KOPT-K1 (cell line): ENCODE data around the gene PFKP.
"Not testable (repeated sequence)": the region's sequence is repeated elsewhere in the genome, so short reads cannot be mapped to it uniquely, and the experiment has no call there.

Experiments
- H3K27ac ChIP-seq: fragments of 200-600 bp; sonication (generic); 2 replicates; pipeline ENCODE4 v1.5.1; 2016; ENCODE audit warnings: antibody characterized with exemption, mild to moderate bottlenecking, low read depth, low read length; ENCODE audit not compliant: poor library complexity, severe bottlenecking
- H3K36me3 ChIP-seq: fragments of 200-600 bp; sonication (generic); 2 replicates; pipeline ENCODE4 v1.5.1; 2017; ENCODE audit warnings: antibody characterized with exemption, mild to moderate bottlenecking, low read length, moderate library complexity; ENCODE audit not compliant: insufficient read depth
- H3K9me3 ChIP-seq: fragments of 200-600 bp; sonication (generic); 2 replicates; pipeline ENCODE4 v1.5.1; 2017; ENCODE audit warnings: antibody characterized with exemption, low read length, mild to moderate bottlenecking; ENCODE audit not compliant: insufficient read depth, poor library complexity, severe bottlenecking

The PFKP gene

GRCh38 chr10:3095373-3096139 is 28.2 kb downstream of the PFKP start:
- Histone ChIP-seq H3K36me3 (peaks cover 96% of the 10 kb centered on the region), H3K9me3 (no peaks in the 10 kb centered on the region), H3K27ac (no peak overlapping the region)

- Histone ChIP-seq H3K36me3 (peaks cover 96% of the 10 kb centered on the region), H3K27ac (no peak overlapping the region), H3K9me3 (no peaks in the 10 kb centered on the region)
Measured at GRCh38 chr10:3096149-3096548, 28.8 kb downstream of the PFKP start.

- no peak overlapping the region for H3K27ac ChIP-seq
- peaks cover 96% of the 10 kb centered on the region for H3K36me3 ChIP-seq
- no peaks in the 10 kb centered on the region for H3K9me3 ChIP-seq
Measured at GRCh38 chr10:3097160-3097559, 29.8 kb downstream of the PFKP start.

- Histone ChIP-seq H3K9me3 (no peaks in the 10 kb centered on the region), H3K36me3 (peaks cover 96% of the 10 kb centered on the region), H3K27ac (no peak overlapping the region)
Measured at GRCh38 chr10:3098689-3099088, 31.3 kb downstream of the PFKP start.

DNA sequence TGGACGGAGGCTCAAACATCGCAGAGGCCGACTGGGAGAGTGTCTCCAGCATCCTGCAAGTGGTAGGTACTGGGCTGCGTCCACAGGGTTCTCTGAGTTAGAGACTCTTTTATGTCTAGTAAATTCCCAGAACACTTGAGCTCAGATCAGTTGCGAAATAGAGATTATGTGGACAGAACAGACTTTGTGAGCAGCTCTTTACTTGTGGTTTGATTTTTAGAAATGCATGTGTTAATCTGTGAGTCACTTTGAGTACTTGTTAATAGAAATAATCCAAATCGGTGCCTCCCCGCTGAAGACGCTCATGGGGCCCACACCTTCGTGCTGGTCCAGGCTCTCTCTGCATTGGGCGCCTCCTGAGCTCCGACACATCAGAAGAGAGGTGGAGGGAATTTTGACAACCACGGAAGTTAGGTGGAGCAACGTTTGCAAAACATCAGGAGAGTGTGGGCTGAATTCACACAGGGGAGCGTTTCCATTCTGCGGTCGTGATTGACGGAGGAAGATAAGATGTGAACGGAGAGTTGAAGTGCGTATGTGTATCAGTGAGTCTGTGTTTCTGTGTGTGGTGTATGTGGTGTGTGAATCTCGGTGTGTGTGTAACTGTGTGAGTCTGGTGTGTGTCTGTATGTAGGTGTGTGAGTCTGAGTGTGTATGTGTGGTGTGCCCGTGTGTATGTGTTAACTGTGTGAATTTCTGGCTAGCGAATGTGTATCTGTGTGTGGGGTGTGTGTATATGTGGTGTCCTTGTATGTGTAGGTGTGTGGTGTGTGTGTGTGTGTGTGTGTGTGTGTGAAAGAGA is 32.1 kb downstream of the PFKP start:
- no peak overlapping the region for H3K27ac ChIP-seq
- peaks cover 96% of the 10 kb centered on the region for H3K36me3 ChIP-seq
- H3K9me3 ChIP-seq = no peaks in the 10 kb centered on the region

DNA sequence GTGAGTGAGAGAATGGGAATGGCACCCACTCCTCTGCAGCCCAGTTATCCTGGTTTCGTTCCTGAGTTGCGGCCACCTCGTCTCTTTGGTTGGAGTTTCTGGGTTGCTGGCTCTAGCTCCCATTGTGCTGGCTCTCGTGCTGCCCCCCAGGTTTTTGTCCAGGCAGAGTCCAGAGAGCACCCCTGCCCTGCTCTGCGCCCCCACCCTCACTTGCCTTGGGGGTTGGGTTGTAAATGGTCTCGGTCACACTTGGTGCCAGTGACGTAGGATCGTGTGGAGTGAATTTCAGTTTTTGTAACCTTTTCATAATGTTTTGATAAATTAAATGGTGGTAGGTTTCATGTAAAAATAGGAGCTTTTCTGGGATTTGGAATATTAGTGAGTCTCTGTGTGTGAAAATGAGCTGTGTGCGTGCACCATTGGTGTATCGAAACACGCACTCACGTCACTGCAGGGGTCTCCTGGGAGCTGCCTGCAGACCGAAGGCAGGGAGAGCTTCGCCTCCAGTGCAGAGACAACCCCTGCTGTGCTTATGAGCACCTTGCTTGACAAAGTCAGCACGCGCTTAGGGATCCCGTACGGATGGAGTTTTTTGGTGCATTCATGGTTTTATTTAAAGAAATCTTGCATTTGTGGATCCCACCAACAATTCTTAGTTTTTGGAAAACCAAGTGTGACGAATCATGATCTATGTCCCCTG is 32.9 kb downstream of the PFKP start:
- H3K9me3 ChIP-seq = no peaks in the 10 kb centered on the region
- peaks cover 96% of the 10 kb centered on the region for H3K36me3 ChIP-seq
- no peak overlapping the region for H3K27ac ChIP-seq

DNA sequence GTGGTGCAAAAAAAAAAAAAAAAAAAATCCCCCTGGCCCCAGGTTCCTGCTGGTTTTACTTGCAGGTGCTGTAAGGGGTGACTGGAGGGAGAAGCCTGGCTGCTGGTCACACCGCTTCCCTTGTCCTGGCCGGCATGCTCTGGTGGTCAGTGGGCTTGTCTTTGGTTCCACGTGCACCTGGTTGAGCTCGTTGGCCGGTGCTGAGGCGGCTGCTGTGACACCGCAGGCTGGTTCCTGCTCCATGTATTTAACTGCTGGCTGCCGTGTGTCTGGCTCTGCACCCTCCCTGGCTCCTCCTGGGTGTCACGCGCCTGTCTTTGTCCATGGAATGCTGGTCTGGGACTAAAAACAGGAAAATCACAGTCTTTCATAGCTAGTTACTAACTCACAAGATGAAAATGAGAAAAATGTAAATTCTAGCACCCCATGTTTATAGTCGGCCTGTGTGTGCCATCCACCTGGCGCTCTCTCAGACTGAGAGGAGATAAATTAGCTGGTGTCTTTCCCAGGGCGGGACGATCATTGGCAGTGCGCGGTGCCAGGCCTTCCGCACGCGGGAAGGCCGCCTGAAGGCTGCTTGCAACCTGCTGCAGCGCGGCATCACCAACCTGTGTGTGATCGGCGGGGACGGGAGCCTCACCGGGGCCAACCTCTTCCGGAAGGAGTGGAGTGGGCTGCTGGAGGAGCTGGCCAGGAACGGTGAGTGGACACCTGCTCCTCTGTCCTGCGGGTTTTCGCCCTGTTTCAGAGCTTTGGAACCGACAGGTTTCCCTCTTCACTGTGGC is 33.7 kb downstream of the PFKP start:
- peaks cover 96% of the 10 kb centered on the region for H3K36me3 ChIP-seq
- no peak overlapping the region for H3K27ac ChIP-seq
- no peaks in the 10 kb centered on the region for H3K9me3 ChIP-seq

- peaks cover 95% of the 10 kb centered on the region for H3K36me3 ChIP-seq
- no peak overlapping the region for H3K27ac ChIP-seq
Measured at GRCh38 chr10:3102720-3103427, 35.5 kb downstream of the PFKP start.

DNA sequence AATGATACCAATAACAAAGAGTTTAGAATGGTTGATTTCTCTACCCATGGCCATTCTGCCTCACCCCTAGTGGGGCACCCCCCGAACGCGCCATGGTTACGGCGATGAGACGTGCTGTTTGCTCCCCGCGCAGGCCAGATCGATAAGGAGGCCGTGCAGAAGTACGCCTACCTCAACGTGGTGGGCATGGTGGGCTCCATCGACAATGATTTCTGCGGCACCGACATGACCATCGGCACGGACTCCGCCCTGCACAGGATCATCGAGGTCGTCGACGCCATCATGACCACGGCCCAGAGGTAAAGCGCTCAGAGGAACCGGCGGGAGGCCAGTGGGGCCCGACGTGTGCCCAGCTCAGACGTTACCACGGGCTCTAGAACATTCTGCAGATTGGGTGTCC is 36.3 kb downstream of the PFKP start:
- no peaks in the 10 kb centered on the region for H3K9me3 ChIP-seq
- no peak overlapping the region for H3K27ac ChIP-seq
- H3K36me3 ChIP-seq = peaks cover 96% of the 10 kb centered on the region

More at GRCh38 chr10:3102720-3103427, 35.5 kb downstream of the PFKP start:
- H3K9me3 ChIP-seq = no peaks in the 10 kb centered on the region

DNA sequence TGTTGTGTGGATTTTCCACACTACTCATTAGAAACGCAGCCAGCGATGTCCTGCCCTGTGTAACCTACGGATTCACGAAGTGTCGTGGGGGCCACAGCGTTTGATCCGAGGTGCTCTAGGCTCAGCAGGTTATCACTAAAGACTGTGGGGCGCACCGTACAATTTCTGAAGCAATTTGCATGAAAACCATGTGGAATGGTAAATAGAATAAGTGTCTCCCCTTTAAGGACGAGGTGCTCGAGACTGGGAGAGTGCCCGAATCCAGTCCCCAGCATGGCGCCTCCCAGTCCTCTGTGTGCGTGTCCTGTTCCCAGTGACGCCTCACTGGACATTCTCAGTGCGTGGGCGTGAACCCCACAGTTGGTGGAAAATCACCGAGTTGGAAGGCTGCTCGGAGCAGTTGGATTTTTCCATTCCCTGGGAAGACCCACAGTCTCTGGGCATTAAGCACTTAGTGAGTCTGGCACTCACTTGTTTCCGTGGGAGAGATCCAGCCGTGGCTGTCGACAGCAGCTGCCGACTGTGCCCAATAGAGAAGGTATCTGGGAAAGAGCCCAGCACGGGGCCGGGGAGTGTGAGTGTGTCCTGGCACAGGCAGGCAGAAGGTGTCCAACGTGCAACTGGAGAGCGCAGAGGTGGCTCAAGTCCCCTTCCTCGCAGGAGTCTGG is 37.0 kb downstream of the PFKP start:
- H3K9me3 ChIP-seq = no peaks in the 10 kb centered on the region
- H3K27ac ChIP-seq = no peak overlapping the region
- peaks cover 96% of the 10 kb centered on the region for H3K36me3 ChIP-seq

GRCh38 chr10:3105166-3105565 is 37.8 kb downstream of the PFKP start:
- H3K27ac ChIP-seq = no peak overlapping the region
- H3K9me3 ChIP-seq = no peaks in the 10 kb centered on the region
- peaks cover 95% of the 10 kb centered on the region for H3K36me3 ChIP-seq

DNA sequence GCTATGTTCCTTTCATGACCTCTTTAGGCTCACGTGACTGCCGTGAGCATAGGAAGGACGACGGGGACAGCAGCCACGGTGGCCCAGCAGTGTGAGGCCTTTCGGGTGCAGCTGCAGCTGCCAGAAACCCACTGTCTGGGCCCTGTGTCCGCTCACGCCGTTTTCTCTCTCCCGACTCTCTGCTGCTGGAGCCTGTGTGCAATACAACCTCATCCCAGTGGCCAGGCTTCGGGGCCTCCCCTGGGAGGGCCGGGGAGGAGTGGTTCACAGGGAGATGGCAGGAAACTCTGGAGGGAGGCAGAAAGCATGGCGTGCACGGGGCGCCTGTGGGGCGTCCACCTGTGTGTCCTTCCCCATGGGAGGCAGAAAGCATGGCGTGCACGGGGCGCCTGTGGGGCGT is 38.6 kb downstream of the PFKP start:
- Histone ChIP-seq H3K27ac (no peak overlapping the region), H3K9me3 (no peaks in the 10 kb centered on the region), H3K36me3 (peaks cover 95% of the 10 kb centered on the region)

DNA sequence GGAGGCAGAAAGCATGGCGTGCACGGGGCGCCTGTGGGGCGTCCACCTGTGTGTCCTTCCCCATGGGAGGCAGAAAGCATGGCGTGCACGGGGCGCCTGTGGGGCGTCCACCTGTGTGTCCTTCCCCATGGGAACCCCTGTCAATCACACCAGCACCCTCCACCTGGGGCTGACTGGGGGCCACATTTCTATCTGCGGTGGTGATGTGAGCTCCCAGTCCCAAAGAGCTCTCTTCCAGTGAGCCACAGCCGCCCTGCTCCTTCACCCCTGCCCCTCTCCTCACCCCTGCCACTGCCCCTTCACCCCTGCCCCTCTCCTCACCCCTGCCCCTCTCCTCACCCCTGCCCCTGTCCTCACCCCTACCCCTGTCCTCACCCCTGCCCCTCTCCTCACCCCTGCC is 39.0 kb downstream of the PFKP start:
- peaks cover 95% of the 10 kb centered on the region for H3K36me3 ChIP-seq

DNA sequence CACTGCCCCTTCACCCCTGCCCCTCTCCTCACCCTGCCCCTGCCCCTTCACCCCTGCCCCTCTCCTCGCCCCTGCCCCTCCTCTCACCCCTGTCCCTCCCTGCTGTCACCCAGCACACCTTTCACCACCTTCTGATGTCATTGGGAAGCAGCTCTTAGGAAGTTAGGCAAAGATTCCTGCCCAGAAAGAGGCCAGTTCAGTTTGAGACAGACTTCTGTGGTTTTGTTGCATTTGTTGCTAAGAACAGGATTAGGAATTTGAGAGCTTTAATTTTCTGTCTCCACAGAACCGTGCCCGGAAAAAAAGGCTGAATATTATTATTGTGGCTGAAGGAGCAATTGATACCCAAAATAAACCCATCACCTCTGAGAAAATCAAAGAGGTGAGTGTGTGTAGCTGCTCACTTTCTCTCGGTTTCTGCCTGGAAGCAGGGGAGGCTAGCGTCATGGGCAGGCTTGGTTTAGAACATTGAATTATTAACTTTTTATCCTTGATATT is 39.6 kb downstream of the PFKP start:
- peaks cover 95% of the 10 kb centered on the region for H3K36me3 ChIP-seq
- no peak overlapping the region for H3K27ac ChIP-seq
- no peaks in the 10 kb centered on the region for H3K9me3 ChIP-seq

More for the DNA sequence above, 39.0 kb downstream of the PFKP start:
- H3K27ac ChIP-seq, H3K9me3 ChIP-seq: not testable (repeated sequence)
